SU-DHL-6 (cell line): ENCODE measurements around the gene ANKFY1.

Experiments
- H2AFZ ChIP-seq: fragments of 200-600 bp; sonication (generic); 2 replicates; pipeline ENCODE4 v1.6.1; 2014; ENCODE audit warnings: low read depth, mild to moderate bottlenecking, moderate library complexity, mixed read lengths, antibody characterized with exemption, low read length; ENCODE audit not compliant: severe bottlenecking
- H3F3A ChIP-seq: fragments of 200-600 bp; shearing (Covaris generic); 2 replicates; pipeline ENCODE4 v1.6.0; 2016; ENCODE audit warnings: antibody characterized with exemption, mild to moderate bottlenecking; ENCODE audit not compliant: insufficient read depth
- H3K27ac ChIP-seq: fragments of 200-600 bp; sonication (generic); 2 replicates; pipeline ENCODE4 v1.5.1; 2016; ENCODE audit warnings: low read depth, mild to moderate bottlenecking, low read length, moderate library complexity, mixed read lengths
- H3K27me3 ChIP-seq: fragments of 200-600 bp; sonication (generic), shearing (Covaris generic); 2 replicates; pipeline ENCODE4 v1.6.0; 2014; ENCODE audit warnings: mild to moderate bottlenecking, low read length
- H3K36me3 ChIP-seq: fragments of 200-600 bp; sonication (generic); 2 replicates; pipeline ENCODE4 v1.6.1; 2014; ENCODE audit warnings: mild to moderate bottlenecking, low read length, mixed read lengths
- H3K4me2 ChIP-seq: fragments of 300-600, 200-600 bp; shearing (Covaris generic), sonication (generic); 2 replicates; pipeline ENCODE4 v1.6.0; 2014; ENCODE audit warnings: low read length, low read depth, mild to moderate bottlenecking; ENCODE audit not compliant: poor library complexity, severe bottlenecking
- H3K4me3 ChIP-seq: fragments of 200-600 bp; sonication (generic); 2 replicates; pipeline ENCODE4 v1.5.1; 2014; ENCODE audit warnings: antibody characterized with exemption, low read length, mild to moderate bottlenecking, mixed read lengths; ENCODE audit not compliant: insufficient read depth, poor library complexity, severe bottlenecking
- H3K79me2 ChIP-seq: fragments of 200-600 bp; sonication (generic); 2 replicates; pipeline ENCODE4 v1.6.1; 2014; ENCODE audit warnings: mild to moderate bottlenecking, low read length, moderate library complexity; ENCODE audit not compliant: insufficient read depth
- H3K9ac ChIP-seq: fragments of 200-600 bp; sonication (generic); 2 replicates; pipeline ENCODE4 v1.7.0; 2014; ENCODE audit warnings: mild to moderate bottlenecking, low read length
- H3K9me2 ChIP-seq: fragments of 200-600 bp; sonication (generic); replicated peaks from 2 replicates; pipeline ENCODE4 v1.6.1; 2014; ENCODE audit warnings: low read length; ENCODE audit not compliant: insufficient read depth
- H3K9me3 ChIP-seq: fragments of 200-600 bp; sonication (generic); 2 replicates; pipeline ENCODE4 v1.6.1; 2014; ENCODE audit warnings: low read length, mixed read lengths; ENCODE audit not compliant: insufficient read depth
- H4K20me1 ChIP-seq: fragments of 200-600 bp; sonication (generic); 2 replicates; pipeline ENCODE4 v1.6.1; 2014; ENCODE audit warnings: low read depth, mild to moderate bottlenecking, antibody characterized with exemption, low read length, moderate library complexity, mixed read lengths
- CTCF ChIP-seq: fragments of 200-600 bp; sonication (generic); IDR thresholded peaks from one replicate; pipeline ENCODE4 v1.5.1; 2017; ENCODE audit warnings: antibody characterized with exemption, mild to moderate bottlenecking, low read length, moderate library complexity; ENCODE audit not compliant: insufficient read depth, poor library complexity, severe bottlenecking
- EZH2phosphoT487 ChIP-seq: fragments of 200-600 bp; sonication (generic), shearing (Covaris generic); conservative IDR thresholded peaks from 2 replicates; pipeline ENCODE4 v1.6.1; 2018; ENCODE audit warnings: mild to moderate bottlenecking, antibody characterized with exemption, low read length, moderate library complexity, mixed read lengths

The ANKFY1 gene

GRCh38 chr17:4233668-4234258 is 30.0 kb downstream of the ANKFY1 start:
- Histone ChIP-seq H3K36me3 (peaks cover 20% of the 10 kb centered on the region), H3K27ac (no peak overlapping the region), H3K9me2 (no peaks in the 10 kb centered on the region), H4K20me1 (no peaks in the 10 kb centered on the region), H3K9ac (no peak overlapping the region), H3K4me2 (no peak overlapping the region), H3K4me3 (no peak overlapping the region), H3K79me2 (peaks cover 7% of the 10 kb centered on the region; the same call in 1 of the 2 replicates), H2AFZ (no peak overlapping the region), H3F3A (peaks cover 7% of the 10 kb centered on the region; the same call in 1 of the 2 replicates), H3K9me3 (no peaks in the 10 kb centered on the region), H3K27me3 (no peaks in the 10 kb centered on the region)
- TF ChIP-seq CTCF (no peak), EZH2phosphoT487 (no peak)

DNA sequence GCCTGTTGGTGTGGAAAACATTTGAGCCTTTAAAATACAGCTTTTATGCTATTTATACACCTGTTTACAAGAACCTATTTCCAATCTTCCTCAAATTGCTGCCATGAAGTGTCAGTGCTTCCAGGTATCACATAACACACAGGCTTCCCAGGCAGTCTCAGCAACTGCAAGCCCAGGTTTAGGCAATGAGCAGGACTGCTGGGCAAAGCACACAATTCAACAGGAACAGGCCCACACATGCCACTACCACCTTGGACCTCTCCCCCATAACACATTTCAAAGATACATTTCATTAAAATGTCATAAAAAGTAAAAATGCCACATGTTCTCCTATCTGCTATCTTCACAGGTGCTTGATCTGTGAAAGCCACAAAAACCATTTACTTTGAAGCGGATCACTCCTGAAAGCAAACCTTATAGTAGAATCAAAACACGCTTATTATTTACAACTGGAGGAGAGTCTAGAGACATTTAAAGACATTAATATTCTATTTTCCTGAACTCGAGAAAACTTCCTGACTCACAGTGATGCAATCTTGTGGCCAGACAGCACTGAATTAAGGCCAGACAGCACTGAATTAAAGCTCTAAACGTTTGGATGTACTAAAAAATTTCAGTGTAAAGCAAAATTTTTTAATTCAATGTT is 31.5 kb downstream of the ANKFY1 start:
- Histone ChIP-seq H3K4me2 (no peak overlapping the region), H3F3A (peaks cover 4% of the 10 kb centered on the region; the same call in 1 of the 2 replicates), H3K27ac (no peak overlapping the region), H3K9me2 (no peaks in the 10 kb centered on the region), H3K9ac (no peak overlapping the region), H4K20me1 (no peaks in the 10 kb centered on the region), H3K9me3 (no peaks in the 10 kb centered on the region), H3K4me3 (no peak overlapping the region), H3K79me2 (peaks cover 7% of the 10 kb centered on the region; the same call in 1 of the 2 replicates), H3K27me3 (no peaks in the 10 kb centered on the region), H2AFZ (no peak overlapping the region), H3K36me3 (peaks cover 16% of the 10 kb centered on the region)
- TF ChIP-seq CTCF (no peak), EZH2phosphoT487 (no peak)

DNA sequence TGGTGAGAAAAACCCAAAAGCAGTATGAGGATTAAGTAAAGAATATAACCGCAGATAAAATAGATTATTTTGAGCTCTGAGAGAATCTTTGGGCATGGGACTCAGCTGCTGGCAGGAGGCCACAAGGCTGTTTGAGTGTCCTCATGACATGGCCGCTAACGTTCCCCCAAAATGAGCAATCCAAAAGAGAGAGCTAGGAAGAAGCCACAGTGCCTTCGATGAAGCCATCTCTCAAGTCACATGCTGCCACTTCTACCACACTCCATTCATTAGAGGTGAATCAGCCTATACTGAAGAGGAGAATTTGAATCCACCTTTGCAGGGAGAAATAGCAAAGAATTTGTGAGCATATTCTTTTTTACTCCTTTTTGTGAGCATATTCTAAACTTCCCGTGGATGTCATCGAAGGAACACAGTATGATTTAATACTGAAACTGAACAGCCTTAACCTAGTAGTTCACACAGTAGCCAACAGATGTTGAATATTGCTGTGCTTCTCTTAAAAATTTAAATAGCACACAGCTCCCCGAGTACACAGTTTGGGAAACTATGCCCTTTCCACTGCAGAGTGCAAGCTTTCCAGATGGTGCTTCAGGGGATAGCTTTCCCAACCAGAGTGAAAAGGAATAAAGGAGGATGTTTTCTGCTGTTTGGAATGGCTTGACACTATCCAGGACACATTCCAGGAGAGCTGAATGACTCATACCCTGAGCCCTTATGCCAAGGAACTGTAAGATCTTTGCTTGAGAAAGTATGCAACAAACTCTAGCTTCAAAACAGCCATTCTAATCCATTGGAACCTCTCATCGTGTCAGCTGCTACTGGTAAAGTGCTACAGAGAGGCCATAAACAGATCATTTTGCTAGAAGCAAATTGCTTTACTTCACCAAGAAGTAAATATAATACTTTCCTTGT is 33.9 kb downstream of the ANKFY1 start:
- no peaks in the 10 kb centered on the region for H3K27me3 ChIP-seq
- H3K4me2 ChIP-seq = no peak overlapping the region
- H3K27ac ChIP-seq = no peak overlapping the region
- TF ChIP-seq CTCF (no peak), EZH2phosphoT487 (no peak)
- no peaks in the 10 kb centered on the region for H4K20me1 ChIP-seq
- H3K79me2 ChIP-seq = peaks cover 6% of the 10 kb centered on the region; the same call in 1 of the 2 replicates
- H3K9me2 ChIP-seq = no peaks in the 10 kb centered on the region
- H3K9ac ChIP-seq = no peak overlapping the region
- H3K4me3 ChIP-seq = no peak overlapping the region
- H3K36me3 ChIP-seq = peaks cover 3% of the 10 kb centered on the region
- H3K9me3 ChIP-seq = no peaks in the 10 kb centered on the region
- H3F3A ChIP-seq = peaks cover 4% of the 10 kb centered on the region; the same call in 1 of the 2 replicates
- no peak overlapping the region for H2AFZ ChIP-seq
